Activated naive CD4-positive, alpha-beta T cell (primary cell): ENCODE measurements around the gene DCAF4L1.

Experiments
- DNase-seq, 4 experiments: peaks; one replicate each; lab custom pipeline; 2025; lab: John Stamatoyannopoulos, UW

Gene DCAF4L1

GRCh38 chr4:41990365-41991111 is 9.0 kb downstream of the DCAF4L1 start, which contains the start of gene SLC30A9:
Gene SLC30A9, plus strand, starts transcription at chr4:41990530. Its CDS starts 122 bp downstream, at chr4:41990652.
- peak; percentile 69 to 81 (median 74) for DNase-seq

DNA sequence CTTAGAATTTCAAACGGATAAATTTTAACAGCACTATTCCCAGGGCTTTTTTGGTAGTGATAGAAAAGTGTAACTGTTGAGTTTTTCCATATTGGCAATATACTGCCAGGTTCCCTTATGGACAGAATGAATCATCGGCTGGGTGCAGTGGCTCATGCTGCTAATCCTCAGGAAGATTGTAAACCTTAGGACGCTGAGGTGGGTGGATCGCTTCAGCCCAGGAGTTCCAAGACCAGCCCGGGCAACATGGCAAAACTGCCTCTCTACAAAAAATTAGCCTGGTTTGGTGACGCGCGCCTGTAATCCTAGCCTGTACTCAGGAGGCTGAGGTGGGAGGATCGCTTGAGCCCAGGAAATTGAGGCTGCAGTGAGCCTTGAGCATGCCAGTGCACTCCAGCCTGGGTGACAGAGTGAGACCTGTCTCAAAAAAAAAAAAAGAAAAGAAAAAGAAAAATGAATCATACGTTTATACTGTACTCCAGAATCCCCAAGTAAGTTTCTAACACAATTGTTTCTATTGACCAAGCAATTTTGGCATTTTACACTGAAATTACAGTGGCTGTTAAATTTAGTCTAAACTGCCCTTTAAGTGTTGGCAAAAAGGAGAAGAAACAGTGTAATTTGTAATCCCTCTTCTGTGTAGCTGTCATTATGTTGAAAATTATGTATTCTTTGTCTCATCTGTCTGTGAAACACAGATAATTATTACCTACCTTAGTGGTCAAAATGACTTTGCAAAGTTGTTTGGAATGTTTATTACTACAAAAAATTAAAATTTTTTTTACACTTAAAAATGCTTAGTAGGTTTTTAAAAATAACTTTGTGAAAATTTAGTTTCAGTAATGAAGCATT is 10.6 kb downstream of the DCAF4L1 start:
- no peak for DNase-seq

DNA sequence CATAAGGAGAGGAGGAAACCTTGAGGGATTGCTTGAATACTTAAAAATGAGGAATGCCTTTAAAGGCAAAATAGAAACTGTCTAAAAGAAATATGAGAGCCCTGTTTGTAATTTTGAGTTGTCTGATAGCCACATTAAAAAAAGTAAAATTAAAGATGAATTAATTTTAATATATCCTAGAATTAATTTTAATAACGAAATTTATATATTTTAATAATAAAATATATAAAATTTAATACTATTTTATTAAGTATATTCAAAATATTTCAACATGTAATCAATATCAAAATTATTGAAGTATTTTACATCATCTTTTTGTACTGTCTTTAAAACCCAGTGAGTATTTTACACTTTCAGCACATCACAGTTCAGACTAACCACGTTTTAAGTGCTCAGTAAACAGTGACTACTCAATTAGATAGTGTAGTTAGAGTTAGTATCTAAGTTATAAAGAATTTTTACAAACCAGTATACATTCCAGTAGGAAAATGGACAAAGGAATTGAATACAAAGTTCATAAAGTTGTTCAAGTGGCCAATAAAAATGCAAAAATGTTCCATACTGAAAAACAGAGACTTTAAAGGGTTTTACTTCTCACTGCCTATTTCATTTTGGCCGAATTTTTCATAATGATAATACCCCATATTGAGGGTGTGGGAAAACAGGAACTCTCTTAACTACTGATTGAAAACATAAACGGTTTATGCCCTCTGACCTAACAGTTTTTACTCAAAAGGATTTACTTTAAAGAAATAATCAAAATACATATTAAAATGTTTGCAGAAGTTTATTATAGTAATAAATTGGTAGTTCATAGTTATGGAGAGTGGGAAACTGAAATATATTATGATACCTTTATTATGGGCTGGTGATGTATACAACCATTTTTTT is 11.7 kb downstream of the DCAF4L1 start:
- DNase-seq, result no peak

DNA sequence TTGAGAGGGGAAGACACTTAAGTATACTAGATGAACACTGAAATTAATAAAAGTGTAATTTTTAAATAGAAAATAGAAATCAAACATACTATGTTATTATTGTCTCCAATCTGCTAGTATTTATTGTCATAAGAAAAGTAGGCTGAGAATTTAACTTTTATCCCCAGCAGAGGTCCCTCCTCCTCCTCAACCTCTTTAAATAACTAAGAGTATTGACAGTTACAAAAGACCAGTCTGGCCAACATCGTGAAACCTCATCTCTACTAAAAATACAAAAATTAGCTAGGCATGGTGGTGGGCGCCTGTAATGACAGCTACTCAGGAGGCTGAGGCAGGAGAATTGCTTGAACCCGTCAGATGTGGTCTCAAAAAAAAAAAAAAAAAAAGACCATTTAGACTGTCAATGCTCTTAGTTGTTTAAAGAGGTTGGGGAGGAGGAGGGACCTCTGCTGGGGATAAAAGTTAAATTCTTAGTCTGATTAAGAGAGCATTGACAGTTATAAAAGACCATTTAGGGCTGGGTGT is 13.0 kb downstream of the DCAF4L1 start:
- no peak for DNase-seq

DNA sequence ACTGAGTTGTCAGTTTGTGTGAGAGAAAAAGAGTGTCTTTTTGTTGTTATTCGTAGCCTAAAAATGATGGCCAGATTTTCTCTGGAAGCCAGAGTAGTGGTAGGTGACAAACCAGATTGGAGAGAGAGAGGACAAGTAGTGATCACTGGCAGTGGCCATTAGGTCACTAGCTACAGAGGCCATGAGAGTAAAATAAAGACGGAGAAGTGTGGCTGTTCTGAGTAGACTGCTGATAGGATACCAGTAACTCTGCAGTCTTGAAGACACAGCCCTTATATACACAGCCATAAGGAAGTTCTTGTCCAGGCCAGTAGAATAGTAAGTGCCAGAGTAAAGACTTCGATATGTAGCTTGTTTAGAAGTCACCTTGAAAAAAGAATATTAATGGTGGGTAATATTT is 16.5 kb downstream of the DCAF4L1 start:
- DNase-seq, result no peak

- DNase-seq, result no peak
These were observed 17.8 kb downstream of the DCAF4L1 start for GRCh38 chr4:41999321-41999720.

DNA sequence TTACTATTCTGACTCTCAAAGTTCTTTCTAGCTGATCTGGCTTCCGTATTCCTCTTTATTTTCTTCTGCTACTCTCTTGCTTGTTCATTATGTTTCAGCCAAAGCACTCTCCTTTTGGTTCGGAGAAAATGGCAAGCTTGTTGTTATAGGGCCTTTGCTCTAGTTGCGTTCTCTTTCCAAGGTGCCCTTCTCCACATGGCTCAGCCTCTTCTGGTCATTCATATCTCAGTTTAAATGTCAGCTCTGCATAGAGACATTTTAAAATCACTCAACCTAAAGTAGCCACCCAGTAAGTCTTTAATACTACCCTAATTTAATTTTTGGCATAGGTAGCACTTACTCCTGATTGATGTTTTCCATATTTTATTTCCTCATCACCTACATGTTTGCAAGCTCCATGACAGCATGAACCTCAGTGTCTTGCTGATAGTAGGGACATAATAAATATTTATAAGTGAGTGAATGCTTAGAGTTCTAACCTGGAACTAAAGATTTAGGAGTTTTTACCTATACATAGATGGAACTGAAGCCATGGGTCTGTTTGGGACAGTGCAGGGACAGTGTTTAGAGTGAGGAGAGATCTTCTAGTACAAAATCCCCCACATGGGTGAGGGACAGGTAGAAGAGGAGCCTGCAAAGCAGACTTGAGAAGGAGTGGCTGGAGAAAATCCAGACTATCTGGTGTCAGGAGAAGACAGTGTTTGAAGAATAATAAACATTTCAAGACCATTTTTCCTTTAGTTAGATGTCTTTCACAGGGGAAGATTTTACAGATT is 26.6 kb downstream of the DCAF4L1 start:
- DNase-seq, result no peak

- no peak for DNase-seq
These were observed 33.9 kb downstream of the DCAF4L1 start for GRCh38 chr4:42015438-42015837.

GRCh38 chr4:42018451-42018850 is 36.9 kb downstream of the DCAF4L1 start:
- no peak for DNase-seq
